ENCODE results near the gene TFR2. TPM values are rescaled to one million over a fixed set of nuclear protein-coding genes. Genes with fewer than 3 reads are reported as not detected.

TFR2 gene
- total and polyA plus RNA-seq, 9 of the 15 experiments (the other 6 are each of a cell fraction or from before 2014, with no cell fraction given): 3.8 to 123 (median 51.1) TPM

- TF ChIP-seq KAT2B (IDR thresholded peaks at IDR 0.05; ENCODE audit: low read depth, low read length): no peak
- TF ChIP-seq ZBTB33 (CRISPR knock-in tag; IDR thresholded peaks at IDR 0.05): peak; percentile 68
- no peak for TF ChIP-seq HINFP (tag; conservative IDR thresholded peaks at IDR 0.05; ENCODE audit: low read depth)
- peak; percentile 51; the same call in 1 of the 2 replicates for TF ChIP-seq SIN3B (IDR thresholded peaks at IDR 0.05; ENCODE audit: low read depth)
- TF ChIP-seq NRF1 (conservative IDR thresholded peaks at IDR 0.05 in 1 of 2, IDR thresholded peaks at IDR 0.05 in 1 of 2): peak; percentile 91 to 93
- no peak for TF ChIP-seq NCOR1 (IDR thresholded peaks at IDR 0.05)
- TF ChIP-seq MTA1 (IDR thresholded peaks at IDR 0.05; ENCODE audit: borderline replicate concordance): peak; percentile 86
- no peak for TF ChIP-seq ZNF282 (CRISPR knock-in tag; IDR thresholded peaks at IDR 0.05)
- TF ChIP-seq FOXM1 (IDR thresholded peaks at IDR 0.05; ENCODE audit: low read depth): peak; percentile 92; the same call in 1 of the 2 replicates
- TF ChIP-seq FOXM1 (CRISPR knock-in tag; IDR thresholded peaks at IDR 0.05; ENCODE audit: low read depth): peak; percentile 38
- TF ChIP-seq CREM (IDR thresholded peaks at IDR 0.05; ENCODE audit: low read depth): peak; percentile 91
- 0 out of 2 replicates have a peak, but pooled peaks have one; percentile 52 for TF ChIP-seq RB1 (IDR thresholded peaks at IDR 0.05; ENCODE audit: low read depth)
- TF ChIP-seq RBM39 (optimal IDR thresholded peaks at IDR 0.05; ENCODE audit: low read depth, low read length): no peak
- peak; percentile 58; the same call in 1 of the 2 replicates for TF ChIP-seq ETS1 (conservative IDR thresholded peaks at IDR 0.05; ENCODE audit: control insufficient read depth, low read depth, low read length)
- TF ChIP-seq ZNF311 (CRISPR knock-in tag; IDR thresholded peaks at IDR 0.05): no peak
- TF ChIP-seq PHF21A (IDR thresholded peaks at IDR 0.05; ENCODE audit: borderline replicate concordance, low read depth): no peak; the same call in 1 of the 2 replicates
- TF ChIP-seq U2AF1 (optimal IDR thresholded peaks at IDR 0.05; ENCODE audit: low read depth, low read length): no peak
- TF ChIP-seq ZBTB26 (CRISPR knock-in tag; IDR thresholded peaks at IDR 0.05): no peak
- 0 out of 2 replicates have a peak, but pooled peaks have one; percentile 18 for TF ChIP-seq NKRF (IDR thresholded peaks at IDR 0.05; ENCODE audit: borderline replicate concordance)
- no peak for TF ChIP-seq ZNF717 (CRISPR knock-in tag; IDR thresholded peaks at IDR 0.05)
Measured at GRCh38 chr7:100586266-100587025, 54.9 kb downstream of the TFR2 start, which contains the start of gene FBXO24 (continued).

Data from K562 (cell line).